HUDEP-2 (cell line): ENCODE results near the gene GLUD1.
"Not testable (repeated sequence)": the region's sequence is repeated elsewhere in the genome, so short reads cannot be mapped to it uniquely, and the experiment has no call there.

ENCODE experiments used
- DNase-seq, 76 experiments: peaks; one replicate each; lab custom pipeline; 2025; ENCODE audit not compliant: unreplicated experiment in 76 of 76; lab: John Stamatoyannopoulos, UW

GLUD1 gene

DNA sequence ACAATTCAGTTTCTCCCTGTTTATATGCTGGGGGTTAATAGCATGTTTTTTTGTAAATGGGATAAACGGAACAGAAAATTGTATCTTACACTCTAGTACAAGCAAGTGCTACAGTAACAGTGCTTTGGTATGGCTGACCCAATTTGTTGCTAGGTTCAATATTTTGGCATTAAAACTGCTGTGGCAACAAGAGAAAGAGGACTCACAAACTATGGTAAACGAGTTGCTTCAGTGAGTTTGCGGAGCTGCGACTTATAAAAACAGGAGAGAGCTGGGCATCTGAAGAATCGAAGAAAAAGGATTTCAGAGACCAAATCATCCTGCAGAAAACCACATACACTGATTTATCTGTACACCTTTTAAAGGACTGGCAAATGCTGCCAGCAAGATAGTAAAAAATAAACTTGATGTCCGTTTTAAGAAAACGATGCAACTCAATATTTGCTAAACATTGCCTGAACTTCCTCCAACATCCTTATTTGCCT is 2.2 kb downstream of the GLUD1 start:
- peak in 1 of 76 experiments; percentile 2 for DNase-seq

- DNase-seq = no peak
Measured at GRCh38 chr10:87090779-87091178, 3.9 kb downstream of the GLUD1 start.

DNA sequence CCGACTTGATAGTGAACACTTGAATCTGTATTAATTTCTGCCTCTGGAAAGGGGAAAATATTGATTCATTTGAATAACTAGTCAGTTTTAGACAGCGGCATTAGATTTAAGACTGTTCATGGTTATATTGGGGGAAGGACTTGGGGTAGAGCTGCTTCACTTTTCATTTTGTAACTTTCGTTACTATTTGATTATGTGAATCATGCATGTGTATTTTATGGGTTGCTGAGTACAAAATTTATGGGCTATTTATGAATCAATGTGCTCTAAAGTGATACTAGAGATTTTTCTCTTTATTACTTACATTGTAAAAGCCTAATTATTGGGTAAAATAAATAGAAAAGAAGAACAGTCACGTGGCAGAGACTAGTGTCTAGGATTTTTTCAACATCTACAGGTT is 4.9 kb downstream of the GLUD1 start:
- DNase-seq = no peak

DNA sequence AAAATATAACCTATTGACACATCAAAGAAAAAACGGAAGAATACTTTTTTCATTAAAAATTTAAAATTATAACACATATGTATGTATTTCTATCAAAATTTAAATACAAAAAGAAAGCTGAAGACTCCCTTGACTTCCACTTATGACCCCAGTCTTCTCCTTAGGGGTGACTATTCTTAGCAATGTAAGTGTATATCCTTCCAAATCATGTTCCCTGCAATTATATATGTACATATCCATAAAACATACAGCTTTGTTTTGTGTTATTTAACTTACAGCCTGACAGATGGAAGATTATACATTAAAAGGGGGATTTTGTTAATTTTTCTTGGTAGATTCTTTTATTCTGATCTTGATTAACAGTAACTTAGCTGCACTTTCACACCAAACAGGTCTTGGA is 9.1 kb downstream of the GLUD1 start:
- no peak for DNase-seq

DNA sequence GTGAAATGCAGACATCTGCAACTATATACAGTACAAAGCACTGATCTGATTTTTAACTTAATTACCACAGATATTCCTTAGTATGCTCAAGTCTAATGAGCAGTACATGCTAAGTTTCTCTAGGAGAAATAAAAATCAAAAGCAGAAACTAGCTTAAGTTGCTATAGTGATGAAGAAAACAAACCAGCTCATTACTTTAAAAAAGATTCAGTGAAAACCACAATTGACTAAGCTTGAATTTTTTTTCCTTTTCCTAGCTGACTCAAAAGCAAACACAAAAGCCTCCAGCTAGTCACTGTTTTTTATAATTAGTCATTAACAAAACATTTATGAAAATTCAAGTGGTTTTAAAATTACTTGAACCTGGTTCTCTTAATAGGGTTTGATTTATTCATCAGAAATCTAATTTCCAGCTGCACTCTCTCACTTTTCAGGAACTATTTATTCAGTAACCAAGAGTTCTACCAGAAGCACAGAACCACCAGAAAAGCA is 10.3 kb downstream of the GLUD1 start:
- not testable (repeated sequence) for DNase-seq

- DNase-seq = not testable (repeated sequence)
Measured at GRCh38 chr10:87083576-87084290, 10.9 kb downstream of the GLUD1 start.

GRCh38 chr10:87082219-87082618 is 12.4 kb downstream of the GLUD1 start:
- DNase-seq = not testable (repeated sequence)

DNA sequence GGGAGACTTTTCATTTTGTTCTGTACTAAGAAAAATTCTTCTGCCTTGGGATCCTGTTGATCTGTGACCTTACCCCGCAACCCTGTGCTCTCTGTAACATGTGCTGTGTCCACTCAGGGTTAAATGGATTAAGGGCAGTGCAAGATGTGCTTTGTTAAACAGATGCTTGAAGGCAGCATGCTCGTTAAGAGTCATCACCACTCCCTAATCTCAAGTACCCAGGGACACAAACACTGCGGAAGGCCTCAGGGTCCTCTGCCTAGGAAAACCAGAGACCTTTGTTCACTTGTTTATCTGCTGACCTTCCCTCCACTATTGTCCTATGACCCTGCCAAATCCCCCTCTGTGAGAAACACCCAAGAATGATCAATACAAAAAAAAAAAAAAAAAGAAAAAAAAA is 13.1 kb downstream of the GLUD1 start:
- DNase-seq = not testable (repeated sequence)

GRCh38 chr10:87080621-87081020 is 14.0 kb downstream of the GLUD1 start:
- not testable (repeated sequence) for DNase-seq

DNA sequence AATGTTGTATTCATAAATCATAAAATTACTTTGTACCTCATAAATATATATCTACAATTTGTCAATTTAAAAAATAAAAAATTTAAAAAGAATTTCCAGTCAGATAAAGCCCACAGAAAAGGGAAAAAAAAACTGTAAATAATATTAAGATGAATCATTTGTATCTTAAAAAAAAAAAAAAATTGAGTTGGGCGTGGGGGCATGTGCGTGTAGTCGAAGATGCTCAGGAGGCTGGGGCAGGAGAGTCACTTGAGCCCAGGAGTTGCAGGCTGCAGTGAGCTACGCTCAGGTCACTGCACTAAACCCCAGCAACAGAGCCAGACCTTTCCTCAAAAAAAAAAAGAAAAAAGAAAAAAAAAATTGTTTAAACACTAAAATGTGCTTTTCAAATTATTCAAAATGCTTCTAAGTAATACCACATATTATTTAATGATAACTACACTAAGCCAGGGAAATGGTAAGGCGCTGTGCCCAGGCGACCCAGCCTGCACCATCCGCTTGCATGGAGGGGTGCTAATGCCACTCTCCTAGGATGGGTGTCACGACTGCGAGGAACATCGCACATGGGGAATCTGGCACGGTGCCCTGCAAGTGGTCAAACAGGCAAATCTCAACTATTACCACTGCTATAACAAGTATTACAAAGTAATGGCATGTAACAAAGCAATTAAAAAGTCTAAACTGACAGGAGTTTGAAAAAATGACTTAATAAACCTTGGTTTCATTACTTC is 15.4 kb downstream of the GLUD1 start:
- no peak for DNase-seq

- DNase-seq = not testable (repeated sequence)
Measured at GRCh38 chr10:87076421-87076820, 18.2 kb downstream of the GLUD1 start.

DNA sequence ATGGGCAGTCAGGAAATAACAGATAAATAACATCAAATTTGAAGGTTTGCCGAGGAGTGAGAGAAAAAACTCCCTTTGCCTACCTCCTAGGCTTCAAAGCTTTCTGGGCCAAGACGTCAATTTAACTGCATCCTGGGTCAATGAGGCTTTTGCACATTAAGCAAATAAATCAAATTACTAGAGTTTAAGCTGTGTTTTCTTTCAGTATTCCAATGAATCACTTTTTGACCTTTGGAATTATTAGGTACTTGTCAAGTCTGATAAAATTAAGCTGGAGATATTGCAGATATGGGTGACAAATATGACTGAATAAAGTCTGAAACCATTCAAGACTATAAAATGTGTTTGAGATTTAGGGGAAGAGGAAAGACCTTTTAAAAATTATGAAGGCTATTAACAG is 22.2 kb downstream of the GLUD1 start:
- no peak for DNase-seq

- DNase-seq = no peak
Measured at GRCh38 chr10:87068281-87068680, 26.4 kb downstream of the GLUD1 start.

DNA sequence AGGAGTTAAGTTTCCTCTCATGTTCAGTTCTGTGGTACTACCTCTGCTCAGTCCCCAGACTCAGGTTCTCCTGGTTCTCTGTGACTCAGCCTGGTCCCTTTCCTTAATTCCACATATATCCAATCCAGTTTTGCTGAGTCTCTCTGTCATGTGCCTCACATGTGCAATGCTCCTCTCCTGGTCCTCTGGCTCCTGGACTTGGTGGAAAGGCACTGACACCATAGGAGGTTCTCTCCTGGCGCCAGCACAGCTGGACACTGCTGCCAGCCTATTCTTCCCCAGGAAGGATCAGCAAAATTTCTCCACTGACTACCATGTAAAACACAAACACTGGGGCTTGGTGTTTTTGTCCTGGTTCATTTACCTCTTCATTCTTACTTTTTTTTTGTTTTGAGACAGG is 27.8 kb downstream of the GLUD1 start:
- DNase-seq = no peak

- DNase-seq = no peak
Measured at GRCh38 chr10:87066178-87066577, 28.5 kb downstream of the GLUD1 start.

DNA sequence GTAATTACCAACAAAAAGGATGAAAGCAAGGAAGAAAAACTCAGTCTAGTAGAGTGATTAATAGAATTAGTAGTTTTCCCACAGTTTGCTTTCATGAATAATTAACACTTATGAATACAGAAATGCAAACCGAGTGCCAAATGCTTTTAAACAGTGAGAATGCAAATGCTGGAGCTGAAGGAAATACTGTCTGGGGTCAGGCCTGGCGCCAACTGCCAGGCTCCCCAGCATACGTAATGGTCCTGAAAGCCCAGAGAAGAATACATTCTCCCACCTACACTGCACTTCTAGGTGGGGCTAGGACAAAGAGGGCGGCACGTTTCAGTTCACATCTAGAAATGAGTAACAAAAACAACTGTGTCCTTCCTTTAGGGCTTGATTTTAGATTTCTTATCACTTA is 30.0 kb downstream of the GLUD1 start:
- DNase-seq = no peak

DNA sequence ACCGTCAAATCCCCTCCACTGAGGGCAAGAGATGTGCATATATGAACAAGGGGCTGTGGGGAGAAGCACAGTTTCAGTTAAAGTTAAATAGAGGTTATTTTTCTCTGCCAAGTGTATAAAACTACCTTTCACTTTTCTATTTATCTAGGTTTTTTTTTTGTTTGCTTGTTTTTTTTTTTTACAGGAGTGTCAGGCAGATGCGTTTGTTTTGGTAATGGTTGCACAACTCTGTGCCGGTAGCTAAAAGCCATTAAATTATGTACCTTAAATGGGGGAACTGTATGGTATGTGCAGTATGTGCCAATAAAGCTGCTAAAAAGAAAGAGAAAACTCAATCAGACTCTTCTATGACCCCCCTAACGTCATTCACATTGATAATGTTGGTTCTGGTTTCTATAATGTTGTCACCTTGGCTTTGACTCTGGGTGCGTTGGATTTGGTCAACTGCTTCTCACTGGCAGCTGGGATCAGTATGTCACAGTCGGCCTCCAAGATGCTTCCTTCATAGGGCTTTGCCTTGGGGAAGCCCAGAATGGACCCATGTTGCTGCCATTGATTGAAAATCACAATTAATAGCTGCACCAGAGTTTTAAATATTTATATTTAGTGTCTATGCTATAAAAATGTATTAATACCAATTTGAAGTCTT is 34.2 kb downstream of the GLUD1 start:
- no peak for DNase-seq

DNA sequence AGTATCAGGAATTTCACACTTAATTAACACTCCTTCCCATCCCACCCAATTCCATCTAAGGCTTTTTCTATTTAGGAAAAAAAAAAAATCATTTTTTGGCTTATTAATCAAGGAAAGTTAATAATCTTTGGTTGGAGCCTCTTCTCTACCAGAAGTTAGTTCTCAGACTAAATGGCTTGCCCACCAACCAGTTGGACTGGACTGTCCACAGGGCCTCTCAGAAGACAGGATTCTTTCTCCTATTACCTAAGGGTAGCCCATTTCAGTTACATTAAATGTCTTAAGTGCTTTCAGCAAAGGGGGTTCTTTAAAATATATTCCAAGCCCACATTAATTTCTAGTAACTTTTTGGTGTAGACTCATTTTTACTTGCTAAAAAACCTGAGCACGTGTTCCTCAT is 35.2 kb downstream of the GLUD1 start:
- no peak for DNase-seq

DNA sequence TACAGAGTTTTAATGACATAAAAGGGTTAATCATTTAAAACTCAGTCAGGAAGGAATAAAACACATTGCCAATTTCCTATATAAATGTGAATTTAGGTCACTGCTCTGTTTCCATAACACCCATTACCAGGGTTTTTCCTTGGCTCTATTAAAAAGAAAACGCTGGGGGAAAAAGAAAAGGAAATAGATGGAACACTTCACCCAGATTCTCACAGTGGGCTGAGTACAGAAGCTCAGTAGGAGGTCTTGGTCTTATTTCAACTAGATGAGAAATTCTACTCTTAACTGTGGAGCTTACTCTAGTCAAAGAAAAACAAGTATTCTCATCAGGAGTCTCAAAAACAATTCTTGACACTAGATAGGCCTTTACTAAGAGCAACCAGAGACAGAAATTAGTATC is 36.5 kb downstream of the GLUD1 start:
- no peak for DNase-seq

DNA sequence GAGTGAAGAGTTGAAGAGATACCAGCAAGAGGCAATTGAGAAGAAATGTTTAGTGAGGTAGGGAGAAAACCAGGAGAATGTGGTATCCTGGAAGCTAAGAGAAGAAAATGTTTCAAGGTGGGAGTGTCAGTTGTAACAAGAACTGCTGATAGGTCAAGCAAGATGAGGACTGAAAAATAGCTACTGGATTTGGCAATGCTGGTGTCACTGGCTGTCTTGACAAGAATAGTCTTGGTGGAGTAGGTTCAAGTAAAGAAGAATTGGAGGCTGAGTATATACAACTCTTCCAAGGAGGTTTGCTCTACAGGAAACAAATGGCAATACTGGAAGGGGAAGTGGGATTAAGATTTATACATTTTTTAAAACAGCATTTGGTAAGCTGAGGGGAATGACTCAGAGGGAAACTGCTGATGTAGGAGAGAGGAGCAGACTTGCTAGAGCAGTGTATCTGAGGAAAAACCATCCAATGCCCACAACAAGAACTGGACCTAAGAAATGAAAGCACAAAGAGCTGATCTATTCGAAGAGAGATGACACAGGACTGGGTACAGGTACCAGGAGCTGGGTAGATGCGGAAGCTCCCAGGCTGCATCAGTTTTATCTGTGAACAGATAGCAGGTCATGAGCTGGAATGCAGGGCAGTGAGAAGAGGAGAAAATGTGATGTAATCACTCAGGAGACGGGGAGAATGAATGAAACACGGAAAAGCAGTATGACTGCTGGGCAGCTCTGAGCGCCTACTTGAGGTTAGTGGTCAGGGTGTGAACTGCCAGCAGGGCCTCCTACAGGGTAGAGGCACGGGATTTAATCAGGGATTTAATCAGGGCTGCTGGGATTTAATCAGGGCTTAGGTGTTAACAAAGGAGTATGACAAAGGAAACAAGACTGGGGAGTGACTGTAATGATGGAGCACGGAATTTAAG is 40.0 kb downstream of the GLUD1 start:
- no peak for DNase-seq
